GM18517 (cell line): Measurements from ENCODE around the gene NRG2.
A peak's percentile ranks its signal among the peaks of the same experiment; 100 is the strongest.

Experiments
- ATAC-seq: cut with Tn5 transposase; IDR thresholded peaks from one replicate; pipeline ENCODE4 v1.9.1; 2021; ENCODE audit warnings: mild to moderate bottlenecking, moderate library complexity; ENCODE audit not compliant: unreplicated experiment

NRG2 gene

GRCh38 chr5:139863855-139864558 lies 179.1 kb downstream of the NRG2 start:
- ATAC-seq, result peak; percentile 53

- ATAC-seq, result no peak
These were observed 179.7 kb downstream of the NRG2 start for GRCh38 chr5:139863361-139863760.

GRCh38 chr5:139862803-139863202 lies 180.3 kb downstream of the NRG2 start:
- ATAC-seq, result no peak

GRCh38 chr5:139862313-139862712 lies 180.8 kb downstream of the NRG2 start:
- ATAC-seq, result no peak

GRCh38 chr5:139861889-139862207 lies 181.3 kb downstream of the NRG2 start:
- no peak for ATAC-seq

GRCh38 chr5:139861021-139861888 lies 181.8 kb downstream of the NRG2 start:
- ATAC-seq, result no peak

- ATAC-seq, result no peak
These were observed 184.1 kb downstream of the NRG2 start for GRCh38 chr5:139859013-139859412.

- no peak for ATAC-seq
These were observed 186.4 kb downstream of the NRG2 start for GRCh38 chr5:139856714-139857113.

- no peak for ATAC-seq
These were observed 187.1 kb downstream of the NRG2 start for GRCh38 chr5:139855946-139856540.

GRCh38 chr5:139855451-139855850 lies 187.6 kb downstream of the NRG2 start:
- no peak for ATAC-seq

- no peak for ATAC-seq
These were observed 188.1 kb downstream of the NRG2 start for GRCh38 chr5:139854953-139855352.

GRCh38 chr5:139854029-139854605 lies 189.0 kb downstream of the NRG2 start:
- ATAC-seq, result no peak

- ATAC-seq, result no peak
These were observed 190.4 kb downstream of the NRG2 start for GRCh38 chr5:139852696-139853095.

- no peak for ATAC-seq
These were observed 191.5 kb downstream of the NRG2 start for GRCh38 chr5:139851558-139851957.

GRCh38 chr5:139850423-139851016 lies 192.6 kb downstream of the NRG2 start:
- no peak for ATAC-seq

- ATAC-seq, result no peak
These were observed 193.2 kb downstream of the NRG2 start for GRCh38 chr5:139849942-139850341.

GRCh38 chr5:139849501-139849900 lies 193.6 kb downstream of the NRG2 start:
- no peak for ATAC-seq

- ATAC-seq, result peak; percentile 17
These were observed 194.5 kb downstream of the NRG2 start for GRCh38 chr5:139848508-139849100.

GRCh38 chr5:139847790-139848507 lies 195.2 kb downstream of the NRG2 start:
- ATAC-seq, result peak; percentile 72

- no peak for ATAC-seq
These were observed 196.0 kb downstream of the NRG2 start for GRCh38 chr5:139847091-139847490.
